ENCODE measurements around the gene OOSP4B.
"Not testable (repeated sequence)": the region's sequence is repeated elsewhere in the genome, so short reads cannot be mapped to it uniquely, and the experiment has no call there.

- not testable (repeated sequence) for TF ChIP-seq CTCF (IDR thresholded peaks at IDR 0.05 in 4 of 5, conservative IDR thresholded peaks at IDR 0.05 in 1 of 5); POLR2A (IDR thresholded peaks at IDR 0.05)
Measured at GRCh38 chr11:60050839-60051238, 33.9 kb downstream of the OOSP4B start.
